Ureter (tissue), 1 donor: Measurements from ENCODE around the gene MRPL16. TPM values are rescaled to one million over a fixed set of nuclear protein-coding genes. Genes with fewer than 3 reads are reported as not detected.
"Not testable (repeated sequence)": the region's sequence is repeated elsewhere in the genome, so short reads cannot be mapped to it uniquely, and the experiment has no call there.

ENCODE experiments used
- DNase-seq: peaks from one replicate; pipeline ENCODE4 v3.0.0-alpha.2; 2020; ENCODE audit warnings: low spot score
- total RNA-seq: library from RNA; stranded (reverse); gene quantifications from one replicate; pipeline ENCODE4 v1.2.4, GENCODE V29; 2023
- donor health status: DM: yes; HTN: yes; CAD: no.

MRPL16 gene
- total RNA-seq, 1 donor from 2014 or later: 40.1 TPM

- DNase-seq: no peak
Observed at GRCh38 chr11:59812220-59812619, 1.6 kb upstream of the MRPL16 start.

GRCh38 chr11:59810911-59811259 lies 307 bp upstream of the MRPL16 start:
- DNase-seq: no peak

- no peak for DNase-seq
Observed at GRCh38 chr11:59807047-59807610, 3.4 kb downstream of the MRPL16 start.

- no peak for DNase-seq
Observed at GRCh38 chr11:59804061-59804460, 6.5 kb downstream of the MRPL16 start.

- DNase-seq: no peak
Observed at GRCh38 chr11:59802639-59803176, 7.9 kb downstream of the MRPL16 start.

GRCh38 chr11:59801981-59802638 lies 8.5 kb downstream of the MRPL16 start:
- DNase-seq: no peak

- DNase-seq: no peak
Observed at GRCh38 chr11:59801160-59801706, 9.3 kb downstream of the MRPL16 start.

- DNase-seq: no peak
Observed at GRCh38 chr11:59800390-59801025, 10.1 kb downstream of the MRPL16 start.

- no peak for DNase-seq
Observed at GRCh38 chr11:59794417-59794816, 16.2 kb downstream of the MRPL16 start.

GRCh38 chr11:59792507-59792906 lies 18.1 kb downstream of the MRPL16 start:
- no peak for DNase-seq

GRCh38 chr11:59791639-59792038 lies 18.9 kb downstream of the MRPL16 start:
- DNase-seq: no peak

GRCh38 chr11:59787816-59788215 lies 22.8 kb downstream of the MRPL16 start:
- no peak for DNase-seq

- no peak for DNase-seq
Observed at GRCh38 chr11:59787255-59787588, 23.4 kb downstream of the MRPL16 start.

- no peak for DNase-seq
Observed at GRCh38 chr11:59785818-59786217, 24.8 kb downstream of the MRPL16 start.

GRCh38 chr11:59784441-59784840 lies 26.1 kb downstream of the MRPL16 start:
- DNase-seq: not testable (repeated sequence)

- no peak for DNase-seq
Observed at GRCh38 chr11:59783632-59784090, 26.9 kb downstream of the MRPL16 start.

- DNase-seq: no peak
Observed at GRCh38 chr11:59782080-59782479, 28.5 kb downstream of the MRPL16 start.

- no peak for DNase-seq
Observed at GRCh38 chr11:59779487-59779886, 31.1 kb downstream of the MRPL16 start.

GRCh38 chr11:59778122-59778521 lies 32.5 kb downstream of the MRPL16 start:
- no peak for DNase-seq

GRCh38 chr11:59777104-59777503 lies 33.5 kb downstream of the MRPL16 start:
- no peak for DNase-seq

GRCh38 chr11:59776210-59777066 lies 34.1 kb downstream of the MRPL16 start:
- DNase-seq: no peak

- DNase-seq: no peak
Observed at GRCh38 chr11:59773083-59773440, 37.5 kb downstream of the MRPL16 start.
